Measurements from ENCODE around the gene RAI1.

RAI1 gene

GRCh38 chr17:17816831-17817551 lies 135.7 kb downstream of the RAI1 start:
- DNase-seq (ENCODE audit: low spot score) = no peak
- no peak for TF ChIP-seq CTCF (IDR thresholded peaks at IDR 0.05; ENCODE audit: extremely low read depth, missing control alignments)

GRCh38 chr17:17817552-17817947 lies 136.3 kb downstream of the RAI1 start:
- TF ChIP-seq CTCF (IDR thresholded peaks at IDR 0.05; ENCODE audit: extremely low read depth, missing control alignments) = no peak
- DNase-seq (ENCODE audit: low spot score) = no peak

- DNase-seq (ENCODE audit: low spot score) = peak; percentile 68
- no peak for TF ChIP-seq CTCF (IDR thresholded peaks at IDR 0.05; ENCODE audit: extremely low read depth, missing control alignments)
These were observed 136.8 kb downstream of the RAI1 start for GRCh38 chr17:17818088-17818526.

GRCh38 chr17:17819111-17819510 lies 137.9 kb downstream of the RAI1 start:
- no peak for DNase-seq (ENCODE audit: low spot score)
- TF ChIP-seq CTCF (IDR thresholded peaks at IDR 0.05; ENCODE audit: extremely low read depth, missing control alignments) = no peak

- DNase-seq (ENCODE audit: low spot score) = peak; percentile 93
- no peak for TF ChIP-seq CTCF (IDR thresholded peaks at IDR 0.05; ENCODE audit: extremely low read depth, missing control alignments)
These were observed 138.3 kb downstream of the RAI1 start for GRCh38 chr17:17819561-17819995.

GRCh38 chr17:17820046-17820445 lies 138.8 kb downstream of the RAI1 start:
- TF ChIP-seq CTCF (IDR thresholded peaks at IDR 0.05; ENCODE audit: extremely low read depth, missing control alignments) = no peak
- DNase-seq (ENCODE audit: low spot score) = no peak

GRCh38 chr17:17820463-17821158 lies 139.4 kb downstream of the RAI1 start:
- no peak for TF ChIP-seq CTCF (IDR thresholded peaks at IDR 0.05; ENCODE audit: extremely low read depth, missing control alignments)
- DNase-seq (ENCODE audit: low spot score) = no peak

Measured in GM20000 (cell line).